Lower leg skin (tissue), 3 donors: ENCODE results near the gene ATP8A2.

ENCODE experiments used
- POLR2A ChIP-seq, 2 donors: fragments of 450-650 bp; IDR thresholded peaks; one replicate each; pipeline ENCODE4 v1.6.1; 2016 to 2017; ENCODE audit warnings: antibody characterized with exemption in 2 of 2, mild to moderate bottlenecking in 1 of 2, moderate library complexity in 1 of 2
- TF ChIP-seq, protein P1 (sequence below), 3 donors: fragments of 450-650 bp; IDR thresholded peaks; one replicate each; pipeline ENCODE4 v1.5.1; 2016; ENCODE audit warnings: antibody characterized with exemption in 3 of 3, mild to moderate bottlenecking in 3 of 3, moderate library complexity in 2 of 3

GRCh38 chr13:25899464-25899863, 527.7 kb downstream of the ATP8A2 start:
- TF ChIP-seq, protein P1, sequence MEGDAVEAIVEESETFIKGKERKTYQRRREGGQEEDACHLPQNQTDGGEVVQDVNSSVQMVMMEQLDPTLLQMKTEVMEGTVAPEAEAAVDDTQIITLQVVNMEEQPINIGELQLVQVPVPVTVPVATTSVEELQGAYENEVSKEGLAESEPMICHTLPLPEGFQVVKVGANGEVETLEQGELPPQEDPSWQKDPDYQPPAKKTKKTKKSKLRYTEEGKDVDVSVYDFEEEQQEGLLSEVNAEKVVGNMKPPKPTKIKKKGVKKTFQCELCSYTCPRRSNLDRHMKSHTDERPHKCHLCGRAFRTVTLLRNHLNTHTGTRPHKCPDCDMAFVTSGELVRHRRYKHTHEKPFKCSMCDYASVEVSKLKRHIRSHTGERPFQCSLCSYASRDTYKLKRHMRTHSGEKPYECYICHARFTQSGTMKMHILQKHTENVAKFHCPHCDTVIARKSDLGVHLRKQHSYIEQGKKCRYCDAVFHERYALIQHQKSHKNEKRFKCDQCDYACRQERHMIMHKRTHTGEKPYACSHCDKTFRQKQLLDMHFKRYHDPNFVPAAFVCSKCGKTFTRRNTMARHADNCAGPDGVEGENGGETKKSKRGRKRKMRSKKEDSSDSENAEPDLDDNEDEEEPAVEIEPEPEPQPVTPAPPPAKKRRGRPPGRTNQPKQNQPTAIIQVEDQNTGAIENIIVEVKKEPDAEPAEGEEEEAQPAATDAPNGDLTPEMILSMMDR (IDR thresholded peaks at IDR 0.05) = no peak
- no peak for TF ChIP-seq POLR2A (IDR thresholded peaks at IDR 0.05)
